Heart left ventricle (tissue), 16 donors: ENCODE data around the gene ARFIP1. TPM values are rescaled to one million over a fixed set of nuclear protein-coding genes. Genes with fewer than 3 reads are reported as not detected.

ENCODE experiments used
- ATAC-seq, 4 donors: fragments of 200-7000 bp; cut with Tn5 transposase; one replicate each; pipeline ENCODE4 v1.9.1; 2020 to 2022; ENCODE audit warnings: moderate library complexity in 4 of 4, mild to moderate bottlenecking in 3 of 4, moderate number of reproducible peaks in 1 of 4
- DNase-seq, 5 donors: peaks; one replicate each; pipeline ENCODE4 v3.0.0-alpha.2; 2020
- H3K27ac ChIP-seq, 12 donors: fragments of 200-600 bp; sonication (generic) in 4 of 12; one replicate each; pipeline versions ENCODE4 v1.5.0 to v1.8.0; 2016 to 2022; ENCODE audit warnings: mild to moderate bottlenecking in 2 of 12
- H3K27me3 ChIP-seq, 9 donors: fragments of 200-600 bp; sonication (generic) in 2 of 9; one replicate each; pipeline versions ENCODE4 v1.5.1 to v1.8.0; 2016 to 2022; ENCODE audit warnings: mild to moderate bottlenecking in 3 of 9
- H3K36me3 ChIP-seq, 9 donors: fragments of 200-600 bp; sonication (generic) in 2 of 9; one replicate each; pipeline versions ENCODE4 v1.5.0 to v1.8.0; 2018 to 2022; ENCODE audit warnings: mild to moderate bottlenecking in 2 of 9
- H3K4me1 ChIP-seq, 12 donors: fragments of 200-600 bp; sonication (generic) in 4 of 12; one replicate each; pipeline versions ENCODE4 v1.5.0 to v1.8.0; 2016 to 2022; ENCODE audit warnings: mild to moderate bottlenecking in 3 of 12
- H3K4me3 ChIP-seq, 12 donors: fragments of 200-600 bp; sonication (generic) in 4 of 12; one replicate each; pipeline versions ENCODE4 v1.5.0 to v1.8.0; 2017 to 2022; ENCODE audit warnings: mild to moderate bottlenecking in 9 of 12, moderate library complexity in 4 of 12
- H3K9me3 ChIP-seq, 12 donors: fragments of 200-600 bp; sonication (generic) in 4 of 12; one replicate each; pipeline versions ENCODE4 v1.5.0 to v1.8.0; 2016 to 2022; ENCODE audit warnings: mild to moderate bottlenecking in 1 of 12
- POLR2A ChIP-seq, 2 donors: fragments of 450-650 bp; IDR thresholded peaks; one replicate each; pipeline ENCODE4 v1.6.1; 2017; ENCODE audit warnings: antibody characterized with exemption in 2 of 2, mild to moderate bottlenecking in 2 of 2, moderate library complexity in 2 of 2
- WGBS, 4 donors: extraction: QIAGEN DNeasy Blood & Tissue Kit in 2 of 4; methylation state at CpG; one replicate each; pipeline versions ENCODE4 v1.1.5 to v1.1.7; 2013 to 2018; 5-methylcytosine and 5-hydroxymethylcytosine counted together
- intact Hi-C, 10 donors: fragments of 100-400 bp; cut with DNase I; formaldehyde crosslinking; loops; one replicate each; pipeline versions ENCODE4 v1.11.1 to v1.14.2; 2022
- polyA plus RNA-seq, 2 donors: library from polyadenylated mRNA; stranded (reverse); fragments of 200-250 nt; gene quantifications; one replicate each; pipeline ENCODE4 v1.2.3, GENCODE V29; 2013
- total RNA-seq, 9 donors: library from RNA; depleted of rRNA in 2 of 9; stranded (reverse); fragments of >200 nt in 2 of 9; fragmentation: NEBNext Ultra II Directional in 3 of 9; extraction: Animal tissue kit (Norgen Biotek cat#: 25700) in 3 of 9; gene quantifications; one replicate each; pipeline versions ENCODE4 v1.1.0 to v1.2.4, GENCODE V29; 2016 to 2023
- TF ChIP-seq, protein P1 (sequence below), 12 donors: fragments of 200-600 bp; sonication (generic) in 4 of 12; IDR thresholded peaks; one replicate each; pipeline versions ENCODE4 v1.5.0 to v1.8.0; 2018 to 2022; ENCODE audit warnings: antibody characterized with exemption in 12 of 12, mild to moderate bottlenecking in 5 of 12
- donor health status: ischemic (EF 13 %, LVEDD 7.1; RV severe dilation, severe dysfunction).
- donor health status: healthy with polysubstance abuse.
- donor health status: DM: no; HTN: yes; CAD: no.
- donor health status: DM: no; HTN: no; CAD: no.
- donor health status: ischemic (EF 25% LVEDD 6.9; RV normal size, moderate dysfunction).
- donor health status: ischemic (EF 25% LVEDD 5.7; RV mildly dilated, moderate dysfunction).
- donor health status: healthy.
- donor health status: DM: yes; HTN: yes; CAD: no.
- donor health status: ischemic (EF 35%, LVEDD 5.7; RV mildly dilated, moderate dysfunction).
- donor health status: nonischemic (EF 11% LVEDD 7.7; RV severe dilation, severe dysfunction).
- donor health status: DM: yes; HTN: yes; CAD: no.
- donor health status: PGD.
- donor health status: ischemic (EF 29% LVEDD 5.4; RV normal size, mild dysfunction).
- donor health status: nonischemic (EF 23%, LVEDD 6.1; RV moderate dilation, normal function).

The ARFIP1 gene
- total and polyA plus RNA-seq, 11 donors: 9.0 to 30.6 (median 11.8) TPM

DNA sequence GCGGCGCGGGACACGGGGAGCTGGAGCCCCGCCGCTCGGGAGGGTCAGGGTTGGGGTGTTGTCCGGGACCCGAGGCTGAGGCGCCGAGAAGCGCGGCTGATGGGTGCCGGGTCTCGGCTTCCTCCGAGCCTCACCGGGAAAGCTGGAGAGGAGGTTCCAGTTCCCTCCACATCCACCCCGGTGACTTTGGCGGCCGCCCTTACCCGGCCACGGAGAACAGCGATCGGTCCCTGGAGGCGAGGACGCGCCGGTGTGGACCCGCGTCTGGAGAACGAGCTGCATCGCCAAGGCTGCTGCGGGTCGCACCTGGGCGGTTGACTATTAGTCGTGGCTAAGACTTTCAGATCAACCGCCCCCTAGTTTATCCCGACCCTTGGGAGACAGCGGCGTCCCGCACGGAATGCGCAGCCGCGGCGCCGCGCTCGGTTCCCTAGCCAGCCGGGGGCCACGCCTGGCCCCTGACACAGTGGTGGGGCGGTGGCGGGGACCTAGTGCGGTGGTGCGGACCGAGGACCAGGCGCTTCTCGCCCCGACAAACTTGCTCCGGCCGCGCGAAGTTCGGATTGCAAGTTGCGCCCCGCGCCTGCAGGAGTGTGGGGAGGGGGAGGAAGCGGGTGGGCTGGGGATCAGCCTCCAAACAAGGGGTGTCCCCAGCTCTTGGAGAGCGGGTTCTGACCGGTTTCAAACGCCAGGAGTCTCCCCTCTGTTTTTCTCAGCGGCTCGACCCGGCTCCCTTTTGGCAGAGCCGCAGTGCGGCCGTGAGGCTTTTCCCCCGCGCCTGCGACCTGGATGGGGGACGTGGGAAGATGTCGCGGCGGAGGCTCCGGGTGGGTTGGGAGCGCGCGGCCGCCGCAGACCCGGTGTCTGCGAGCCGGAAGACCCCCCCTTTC is 156.9 kb downstream of the ARFIP1 start:
- peak in 3 of 4 donors; percentile 14 to 29 (median 20) for ATAC-seq
- WGBS, 4 donors: 0 to 1% (median 1%) methylated on average over 41 to 93 of the region's 93 CpGs
- Histone ChIP-seq H3K9me3 (no peaks in the 10 kb centered on the region), H3K27ac (peak overlapping the region in 1 of 12 donors; percentile 2), H3K4me1 (peaks cover 0 to 32% (median 12%) of the 10 kb centered on the region in 12 donors), H3K27me3 (peaks cover 10 to 68% (median 40%) of the 10 kb centered on the region in 9 donors), H3K36me3 (no peaks in the 10 kb centered on the region), H3K4me3 (peak overlapping the region; percentile 50 to 71 (median 59))
- intact Hi-C loops: loop anchor here in 2 of 10 donors (10.0 kb wide), 1 partner anchor 148 kb away; no protein-coding TSS in a partner anchor
- TF ChIP-seq POLR2A (IDR thresholded peaks at IDR 0.05): no peak
- TF ChIP-seq, protein P1, sequence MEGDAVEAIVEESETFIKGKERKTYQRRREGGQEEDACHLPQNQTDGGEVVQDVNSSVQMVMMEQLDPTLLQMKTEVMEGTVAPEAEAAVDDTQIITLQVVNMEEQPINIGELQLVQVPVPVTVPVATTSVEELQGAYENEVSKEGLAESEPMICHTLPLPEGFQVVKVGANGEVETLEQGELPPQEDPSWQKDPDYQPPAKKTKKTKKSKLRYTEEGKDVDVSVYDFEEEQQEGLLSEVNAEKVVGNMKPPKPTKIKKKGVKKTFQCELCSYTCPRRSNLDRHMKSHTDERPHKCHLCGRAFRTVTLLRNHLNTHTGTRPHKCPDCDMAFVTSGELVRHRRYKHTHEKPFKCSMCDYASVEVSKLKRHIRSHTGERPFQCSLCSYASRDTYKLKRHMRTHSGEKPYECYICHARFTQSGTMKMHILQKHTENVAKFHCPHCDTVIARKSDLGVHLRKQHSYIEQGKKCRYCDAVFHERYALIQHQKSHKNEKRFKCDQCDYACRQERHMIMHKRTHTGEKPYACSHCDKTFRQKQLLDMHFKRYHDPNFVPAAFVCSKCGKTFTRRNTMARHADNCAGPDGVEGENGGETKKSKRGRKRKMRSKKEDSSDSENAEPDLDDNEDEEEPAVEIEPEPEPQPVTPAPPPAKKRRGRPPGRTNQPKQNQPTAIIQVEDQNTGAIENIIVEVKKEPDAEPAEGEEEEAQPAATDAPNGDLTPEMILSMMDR (IDR thresholded peaks at IDR 0.05): no peak
- DNase-seq: peak; percentile 12 to 62 (median 33)

DNA sequence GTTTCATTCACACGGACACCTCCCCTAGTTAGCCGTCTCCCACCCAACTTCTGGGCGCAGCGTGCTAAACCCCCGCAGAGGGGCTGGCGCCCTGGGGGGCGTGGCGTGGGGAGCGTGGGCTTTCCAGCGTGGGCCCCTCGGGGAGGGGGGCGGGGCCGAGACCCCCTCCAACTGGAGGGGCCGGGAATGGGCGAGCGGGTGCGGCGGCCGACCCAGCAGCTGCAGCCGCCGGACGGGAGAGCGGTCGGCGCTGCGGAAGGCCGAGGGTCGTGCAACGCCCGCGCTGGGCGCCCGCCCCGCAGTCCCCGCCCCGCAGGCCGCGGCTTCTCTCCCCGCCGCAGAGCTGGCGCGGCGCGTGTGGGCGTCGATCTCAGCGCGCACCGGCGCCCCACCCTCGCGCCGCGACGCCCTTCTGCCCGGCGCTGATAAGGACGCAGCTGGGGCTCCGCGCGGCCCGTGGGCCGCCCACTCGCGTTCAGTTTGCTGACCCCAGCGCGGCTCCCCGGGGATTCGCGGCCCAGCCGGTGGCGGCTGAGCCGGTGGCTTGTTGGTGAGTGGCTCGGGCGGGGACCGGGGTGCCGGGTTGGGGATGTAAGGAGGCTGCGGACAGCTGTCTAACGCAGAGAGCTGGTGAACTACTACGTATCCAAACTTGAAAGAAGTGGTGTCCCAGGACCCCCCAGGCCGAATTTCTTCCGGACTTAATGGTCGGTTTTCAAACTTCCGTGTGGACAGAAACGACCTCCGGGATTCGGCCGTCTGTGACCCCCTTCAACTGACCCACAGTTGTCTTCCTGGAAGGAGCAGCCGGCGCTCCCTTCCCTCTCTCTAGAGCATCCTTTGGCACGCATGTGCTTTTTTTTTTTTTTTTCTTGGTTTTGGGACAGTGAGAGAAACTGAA is 157.8 kb downstream of the ARFIP1 start:
- peaks cover 0 to 32% (median 12%) of the 10 kb centered on the region in 12 donors for H3K4me1 ChIP-seq
- H3K36me3 ChIP-seq: no peaks in the 10 kb centered on the region
- H3K27ac ChIP-seq: peak overlapping the region in 2 of 12 donors; percentile 18 to 50
- TF ChIP-seq POLR2A (IDR thresholded peaks at IDR 0.05): no peak
- TF ChIP-seq, protein P1 (IDR thresholded peaks at IDR 0.05): no peak
- H3K9me3 ChIP-seq: no peaks in the 10 kb centered on the region
- peaks cover 10 to 68% (median 40%) of the 10 kb centered on the region in 9 donors for H3K27me3 ChIP-seq
- intact Hi-C loops: loop anchor here in 2 of 10 donors (10.0 kb wide), 1 partner anchor 147 kb away; no protein-coding TSS in a partner anchor
- peak overlapping the region; percentile 50 to 71 (median 59) for H3K4me3 ChIP-seq
- ATAC-seq: peak; percentile 26 to 61 (median 48)
- peak; percentile 27 to 73 (median 48) for DNase-seq
- 0 to 2% (median 1%) methylated on average over 34 to 91 of the region's 91 CpGs for WGBS, 4 donors

DNA sequence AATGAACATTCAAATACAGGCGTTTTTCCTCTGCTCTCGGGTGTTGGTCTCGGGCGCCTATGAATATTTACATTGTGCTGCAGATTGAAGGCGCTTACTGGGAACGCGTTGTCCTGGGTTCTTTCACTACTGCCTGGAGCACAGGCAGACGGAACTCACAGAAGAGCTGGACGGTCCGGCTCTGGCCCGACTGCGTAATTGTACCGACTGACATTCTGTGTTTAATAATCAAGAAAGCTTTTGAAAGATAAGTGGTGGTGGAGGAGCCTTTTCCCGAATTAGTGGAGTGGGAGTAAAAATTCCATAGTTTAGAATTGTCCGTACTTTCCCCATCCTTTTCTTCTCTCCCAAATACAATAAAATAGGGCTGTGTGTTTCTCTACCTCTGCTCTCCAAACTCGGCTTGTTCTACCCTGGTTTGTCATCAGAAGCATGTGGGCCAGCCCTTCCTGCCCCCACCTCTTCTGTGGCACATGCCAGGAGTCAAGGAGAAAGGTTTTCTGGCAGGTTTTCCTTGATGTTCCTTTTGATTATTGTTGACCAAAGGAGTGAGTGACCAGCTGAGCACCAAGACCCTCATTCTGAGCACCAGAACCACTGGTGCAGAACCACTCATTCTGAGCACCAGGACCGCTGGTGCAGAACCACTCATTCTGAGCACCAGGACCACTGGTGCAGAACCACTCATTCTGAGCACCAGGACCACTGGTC is 158.6 kb downstream of the ARFIP1 start:
- intact Hi-C loops: loop anchor here in 2 of 10 donors (10.0 kb wide), 1 partner anchor 146 kb away; no protein-coding TSS in a partner anchor
- H3K27me3 ChIP-seq: peaks cover 10 to 68% (median 40%) of the 10 kb centered on the region in 9 donors
- no peak for DNase-seq
- 28 to 39% (median 31%) methylated on average over 17 of the region's 17 CpGs for WGBS, 4 donors
- H3K27ac ChIP-seq: peak overlapping the region in 1 of 12 donors; percentile 18
- TF ChIP-seq POLR2A (IDR thresholded peaks at IDR 0.05): no peak
- TF ChIP-seq, protein P1 (IDR thresholded peaks at IDR 0.05): no peak
- no peaks in the 10 kb centered on the region for H3K9me3 ChIP-seq
- no peaks in the 10 kb centered on the region for H3K36me3 ChIP-seq
- H3K4me1 ChIP-seq: peaks cover 0 to 32% (median 12%) of the 10 kb centered on the region in 12 donors
- H3K4me3 ChIP-seq: peak overlapping the region; percentile 50 to 71 (median 59)
- ATAC-seq: peak in 3 of 4 donors; percentile 7 to 41 (median 19)
